Central memory CD4-positive, alpha-beta T cell (primary cell): ENCODE results near the gene HMX1.

Experiments used
- DNase-seq: peaks from one replicate; pipeline ENCODE4 v3.0.0; 2022

The HMX1 gene

DNA sequence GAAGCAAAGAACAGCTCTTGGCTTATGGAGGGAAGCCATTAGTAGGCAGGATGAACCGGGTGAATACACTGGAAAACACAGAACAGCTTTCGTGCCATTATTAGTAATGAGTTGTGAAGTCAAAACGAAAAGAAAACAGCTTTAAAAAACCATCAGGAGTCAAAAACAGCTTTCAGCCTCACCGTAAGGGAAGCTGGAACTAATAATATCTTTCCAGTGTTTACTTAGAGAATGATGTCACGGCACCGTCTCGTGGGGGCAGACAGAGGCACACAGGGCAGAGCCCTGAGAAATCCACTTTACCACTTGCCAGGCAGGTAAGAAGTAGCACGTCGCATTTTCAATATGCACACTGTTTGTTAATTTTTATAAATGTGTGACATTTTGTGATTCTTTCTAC lies 37.9 kb upstream of the HMX1 start:
- DNase-seq: no peak

DNA sequence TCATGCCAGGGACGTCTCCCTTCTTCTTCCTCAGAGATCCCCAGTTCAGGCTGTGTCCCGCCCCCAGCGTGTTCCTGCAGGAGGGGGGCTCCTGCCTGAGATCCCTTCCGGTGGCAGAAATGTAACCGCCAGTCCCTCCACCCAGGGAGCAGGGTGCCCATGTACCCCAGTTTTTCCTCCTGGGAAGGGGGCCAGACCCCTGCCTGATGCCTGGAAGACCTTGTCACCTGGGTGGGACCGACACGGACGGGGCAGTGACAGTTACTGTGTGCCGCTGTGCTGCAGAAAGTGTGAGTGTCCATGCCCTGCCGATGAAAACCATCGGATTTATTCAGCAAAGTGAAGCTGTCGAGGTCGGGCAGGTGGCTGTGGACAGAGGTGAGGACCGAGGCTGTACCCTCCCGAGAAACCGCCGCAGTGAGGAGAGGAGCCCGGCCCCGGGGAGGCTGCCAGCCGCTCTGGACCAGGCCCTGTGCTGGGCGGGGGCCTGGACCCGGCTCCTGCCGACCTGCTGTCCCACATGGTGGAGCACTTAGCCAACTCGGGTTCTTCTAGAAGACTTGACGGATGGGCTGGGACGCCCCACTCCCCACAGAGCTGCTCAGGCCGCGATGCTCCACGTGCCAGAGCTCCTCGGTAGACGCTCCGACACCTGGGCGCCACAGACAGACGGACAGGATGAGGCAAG lies 36.7 kb upstream of the HMX1 start:
- DNase-seq: no peak

DNA sequence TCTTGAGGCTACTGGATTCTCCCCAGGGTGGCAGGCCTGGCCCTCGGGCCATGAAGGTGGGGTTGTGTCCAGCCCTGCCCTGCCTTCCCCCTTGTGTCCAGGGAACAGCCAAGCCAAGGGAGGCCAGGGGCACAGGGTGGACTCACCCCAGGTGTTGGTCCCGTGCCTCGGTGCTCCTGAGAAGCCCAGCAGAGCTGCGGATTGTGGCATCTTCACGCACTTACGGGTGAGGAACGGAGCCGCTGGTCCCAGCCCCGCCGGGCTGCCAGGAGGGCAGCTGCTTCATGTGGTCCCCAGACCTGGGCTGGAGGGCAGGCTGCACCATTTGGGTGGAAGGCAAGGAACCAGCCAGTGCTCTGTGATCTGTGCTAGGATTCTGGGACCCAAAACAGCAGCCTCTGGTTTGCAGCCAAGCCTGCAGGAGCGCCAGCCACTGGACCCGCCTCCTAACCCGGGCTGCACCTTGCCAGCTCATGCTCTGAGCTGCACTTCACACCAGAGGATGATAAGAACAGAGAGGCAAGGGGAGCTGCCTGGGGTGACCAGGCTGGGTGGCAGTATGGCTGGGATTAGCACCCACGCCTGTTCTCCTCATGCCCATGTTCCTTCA lies 36.1 kb upstream of the HMX1 start:
- DNase-seq: no peak

DNA sequence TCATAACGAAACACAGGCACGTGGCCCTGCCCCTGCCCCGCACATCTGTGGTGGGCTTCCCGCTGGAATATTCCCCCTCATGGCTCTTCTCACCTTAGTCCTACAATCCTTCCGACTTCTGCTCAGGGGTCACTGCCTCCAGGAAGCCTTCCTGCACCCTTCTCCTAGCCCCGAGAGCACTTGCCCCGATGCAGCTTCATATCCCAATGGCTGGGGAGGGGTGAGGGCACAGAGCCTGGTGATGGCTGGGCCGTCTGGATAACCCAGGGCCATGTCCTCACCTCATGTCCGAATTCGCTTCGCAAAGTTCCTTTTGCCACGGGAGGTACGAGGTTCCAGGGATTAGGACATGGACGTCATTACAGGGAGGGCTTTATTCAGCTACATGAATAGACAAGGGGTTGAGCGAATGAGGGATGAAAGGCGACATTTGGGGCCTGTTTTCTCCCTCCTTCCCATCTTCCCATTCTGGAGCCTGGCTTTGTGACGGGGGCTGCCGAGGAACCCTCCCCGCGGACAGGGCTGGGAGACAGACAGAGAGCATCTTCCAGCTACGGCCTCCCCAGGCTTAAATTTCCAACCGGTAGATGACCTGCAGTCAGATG lies 35.5 kb upstream of the HMX1 start:
- DNase-seq: no peak

DNA sequence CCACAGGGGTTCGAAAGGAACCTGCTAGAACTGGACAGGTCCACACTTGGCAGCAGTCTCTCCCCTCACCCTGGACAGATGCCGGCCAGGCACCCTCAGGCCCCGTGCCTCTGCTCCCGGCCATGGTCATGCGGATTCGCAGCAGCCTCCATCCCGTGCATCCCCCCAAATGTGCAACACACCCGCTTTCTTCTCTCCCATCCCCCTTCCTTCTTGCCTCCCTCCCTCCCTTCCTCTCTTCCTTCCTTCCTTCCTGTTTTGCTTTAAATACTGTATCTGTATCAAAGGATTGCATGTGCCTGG lies 35.0 kb upstream of the HMX1 start:
- DNase-seq: no peak

DNA sequence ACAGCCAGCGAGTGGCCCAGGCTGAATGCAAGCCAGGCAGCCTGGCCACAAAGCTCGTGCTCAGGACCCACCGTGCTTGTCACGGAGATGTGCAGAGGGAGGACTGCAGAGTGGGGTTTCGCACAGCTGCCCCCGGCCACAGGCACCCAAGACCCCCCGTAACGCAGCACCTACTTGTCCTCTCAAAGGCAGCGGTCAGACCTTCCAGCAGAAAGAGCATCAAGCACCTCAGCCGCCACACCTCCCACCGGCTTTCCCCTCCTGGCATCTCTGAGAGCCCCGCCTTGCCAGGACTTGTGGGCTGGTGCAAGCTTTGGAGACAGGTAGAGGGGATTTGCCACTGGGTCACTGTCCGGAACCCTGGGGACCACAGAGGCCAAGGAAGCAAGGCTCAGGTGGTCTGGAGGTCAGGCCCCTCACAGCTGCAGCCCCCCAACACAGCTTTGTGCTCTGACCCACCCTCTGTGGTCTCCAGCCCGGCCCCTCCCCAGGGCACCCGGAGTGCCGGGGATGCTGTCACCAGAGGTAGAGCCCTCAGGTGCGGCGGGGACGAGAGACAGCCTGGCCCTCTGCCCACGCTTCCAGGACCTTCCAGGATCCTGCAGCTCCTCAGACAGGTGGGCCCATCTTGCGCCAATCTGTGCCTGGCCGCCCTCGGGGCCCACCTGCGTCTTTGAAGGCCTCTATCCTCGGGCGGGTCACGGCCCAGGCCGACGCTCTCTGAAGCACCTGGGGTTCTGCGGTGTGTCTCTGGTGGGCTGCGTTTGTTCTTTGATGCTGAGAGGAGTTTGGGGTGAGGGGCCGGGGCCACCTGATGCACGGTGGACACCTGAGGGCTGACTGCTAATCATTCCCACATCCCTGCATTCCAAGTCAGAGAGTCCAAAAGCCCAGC lies 34.4 kb upstream of the HMX1 start:
- DNase-seq: no peak

DNA sequence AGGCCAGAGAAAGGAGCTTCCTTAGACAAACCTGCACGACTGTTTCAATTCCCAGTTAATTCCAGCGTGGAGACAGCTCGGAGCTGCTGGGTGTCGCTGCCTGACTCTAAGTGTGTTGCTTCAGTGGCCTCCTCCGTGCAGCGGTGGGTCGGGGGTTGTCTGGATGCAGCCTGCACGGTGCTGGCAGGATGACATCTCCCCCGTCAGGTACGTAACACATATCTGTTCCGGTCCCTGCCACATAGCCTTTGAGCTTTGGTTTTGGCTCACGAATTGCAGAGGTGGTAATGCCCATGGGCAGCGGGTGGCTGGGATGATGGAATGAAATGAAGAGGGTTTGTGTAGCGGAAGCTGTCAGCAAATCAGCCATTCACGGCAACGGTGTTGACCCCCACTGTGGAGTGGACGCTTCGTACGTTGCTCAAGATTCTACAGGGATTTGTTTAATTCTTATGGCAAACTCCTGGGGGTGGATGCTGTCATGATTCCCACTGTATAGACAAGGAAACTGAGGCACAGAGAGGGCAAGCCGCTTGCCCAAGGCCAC lies 33.7 kb upstream of the HMX1 start:
- DNase-seq: no peak

DNA sequence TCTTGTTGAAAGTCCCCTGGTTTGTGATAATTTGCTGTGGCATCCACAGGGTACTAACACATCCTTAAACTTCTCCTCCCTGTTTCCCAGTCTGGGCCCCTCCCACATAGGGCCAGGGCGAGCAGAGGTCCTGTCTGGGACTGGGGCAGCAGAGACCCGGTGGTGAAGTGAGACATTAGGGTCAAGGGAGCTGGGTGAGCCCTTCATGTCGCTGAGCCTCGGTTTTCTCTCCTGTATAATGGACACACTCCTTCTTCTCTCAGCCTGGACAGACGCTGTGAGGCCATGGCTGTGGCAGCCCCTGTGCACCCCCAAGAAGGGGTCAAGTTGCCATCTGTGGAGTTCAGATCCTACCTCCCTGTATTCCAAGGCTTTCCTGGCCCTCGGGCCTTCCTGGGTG lies 33.0 kb upstream of the HMX1 start:
- DNase-seq: no peak

DNA sequence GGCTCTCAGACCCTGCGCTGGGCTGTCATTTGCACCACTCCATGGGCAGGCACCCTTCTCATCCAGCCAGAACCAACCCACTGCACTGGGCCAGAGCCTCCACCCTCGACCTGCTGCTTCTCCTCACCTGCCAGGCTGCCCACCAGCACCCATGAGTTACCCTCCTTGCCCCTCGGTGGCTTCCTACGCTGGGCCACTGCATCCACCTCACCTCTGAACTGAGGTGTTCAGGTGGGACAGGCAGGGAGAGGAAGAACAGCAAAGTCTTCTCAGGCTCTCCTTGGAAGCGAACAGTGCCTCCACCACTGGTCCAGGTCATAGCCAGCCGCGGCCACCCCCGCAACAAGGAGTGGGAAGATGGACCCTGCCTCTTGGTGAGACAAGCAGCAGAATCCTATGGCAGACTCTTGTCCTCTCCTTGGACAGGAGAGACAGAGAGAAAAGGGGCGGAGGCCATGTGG lies 32.4 kb upstream of the HMX1 start:
- DNase-seq: no peak

DNA sequence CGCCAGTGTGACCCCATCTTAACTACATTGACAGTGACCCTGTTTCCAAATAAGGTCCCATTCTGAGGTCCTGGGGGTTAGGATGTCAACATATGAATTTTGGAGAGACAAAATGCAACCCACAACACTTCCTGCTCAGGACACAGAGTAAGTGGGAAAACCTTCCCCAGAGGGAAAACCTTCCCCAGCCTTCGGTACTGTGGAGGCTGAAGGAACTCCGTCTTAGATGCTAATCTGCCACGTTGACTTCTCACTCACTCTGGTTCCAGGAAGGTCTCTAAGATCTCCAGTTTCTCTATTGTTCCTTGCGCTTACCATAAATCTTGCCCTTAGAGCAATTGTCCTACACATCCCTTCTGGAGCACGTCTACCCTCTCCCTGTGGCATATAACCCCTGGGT lies 29.7 kb upstream of the HMX1 start:
- DNase-seq: no peak

DNA sequence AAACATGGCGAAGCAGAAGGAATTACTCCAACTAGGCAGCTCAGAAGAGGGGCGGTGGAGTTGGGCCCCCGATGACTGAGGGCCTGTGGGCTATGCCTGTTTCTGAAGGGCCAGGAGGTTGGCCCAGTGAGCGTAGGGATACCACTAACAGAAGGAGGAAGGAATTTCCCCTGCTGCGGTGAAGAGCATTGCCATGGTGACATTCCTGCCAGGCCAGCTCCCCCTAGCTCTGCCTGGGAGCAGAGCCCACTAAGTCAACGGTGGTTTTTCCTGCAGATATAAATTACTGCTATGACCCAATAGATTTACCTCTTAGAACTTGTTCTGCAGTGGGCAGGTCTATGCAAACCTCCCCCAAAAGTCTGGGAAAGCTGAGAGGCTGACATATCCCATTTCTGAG lies 28.9 kb upstream of the HMX1 start:
- no peak for DNase-seq

DNA sequence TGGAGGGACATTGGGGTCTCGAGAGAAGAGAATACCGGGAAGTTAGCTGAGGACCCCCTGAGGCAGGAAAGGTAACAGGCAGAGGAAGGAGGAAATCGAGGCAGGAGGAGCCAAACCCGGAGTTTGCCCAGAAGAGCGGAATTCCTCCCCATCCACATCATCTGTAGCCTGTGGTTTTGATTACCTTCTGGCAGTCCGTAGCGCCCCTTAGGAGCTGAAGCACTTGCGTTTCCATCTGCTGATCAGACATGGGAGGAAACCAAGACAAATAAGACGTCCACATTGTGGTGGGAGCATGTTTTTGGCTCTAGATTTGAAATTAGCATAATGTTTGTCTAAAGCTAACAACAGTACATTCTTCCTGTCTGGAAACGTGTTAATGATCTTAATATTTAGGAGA lies 26.8 kb upstream of the HMX1 start:
- DNase-seq: no peak

DNA sequence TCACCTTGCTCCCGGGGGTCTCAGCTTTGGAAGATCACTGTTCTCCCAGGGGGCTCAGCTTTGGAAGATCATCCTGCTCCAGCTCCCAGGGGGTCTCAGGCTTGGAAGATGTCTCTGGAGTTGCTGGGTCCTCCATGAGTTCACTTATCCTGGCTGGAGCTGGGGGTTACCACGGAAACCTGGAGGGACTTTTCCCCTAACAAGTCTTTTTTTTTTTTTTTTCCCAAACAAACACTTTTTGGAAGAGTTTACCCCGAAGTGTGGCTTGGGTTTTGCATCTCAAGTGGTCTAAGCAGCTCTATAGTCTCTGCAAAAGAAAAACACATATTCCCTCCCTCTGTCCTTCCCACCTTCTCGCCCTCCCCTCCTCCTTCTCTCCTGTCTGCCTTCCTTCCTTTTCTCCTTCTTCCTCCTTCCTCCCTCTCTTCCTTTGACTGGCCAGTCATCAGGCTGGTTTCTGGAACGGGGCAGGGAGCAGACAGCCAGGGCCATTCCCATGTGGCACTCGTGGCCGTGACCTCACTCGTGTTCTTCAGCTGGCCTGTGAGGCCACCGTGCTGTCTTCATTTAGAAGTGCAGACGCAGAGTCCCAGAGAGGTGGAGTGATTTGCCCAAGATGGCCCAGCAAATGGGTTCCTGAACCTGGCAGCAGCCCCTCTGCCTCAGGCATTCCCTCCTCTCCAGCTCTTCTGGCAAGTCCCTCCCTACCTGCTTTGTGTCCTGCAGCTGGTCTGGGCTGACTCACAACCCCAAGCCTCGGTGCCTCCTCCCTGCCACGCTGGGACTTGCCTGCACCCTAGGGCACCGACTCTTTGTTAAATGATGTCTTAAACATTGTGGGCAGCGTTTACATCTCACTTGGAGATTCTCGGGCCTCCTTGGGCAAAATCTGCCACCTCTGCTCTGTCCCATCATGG lies 25.9 kb upstream of the HMX1 start:
- DNase-seq: no peak

DNA sequence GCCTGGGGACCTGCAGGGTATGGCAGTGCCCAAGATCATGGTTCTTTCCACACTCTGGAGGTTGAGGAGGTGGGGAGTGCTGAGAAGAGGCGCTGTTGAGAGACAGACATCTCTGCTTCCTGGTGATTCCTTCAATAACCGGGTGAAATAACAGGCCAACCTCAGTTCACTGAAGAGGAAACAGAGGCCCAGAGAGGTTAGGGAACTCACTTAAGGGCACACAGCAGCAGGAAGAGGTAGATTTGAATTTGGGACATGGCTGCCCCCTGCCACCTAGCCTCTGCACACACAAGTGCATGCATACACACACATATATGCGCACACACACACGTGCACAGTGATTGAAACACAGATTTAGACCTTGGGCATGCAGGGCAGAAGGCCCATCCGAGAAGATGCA lies 24.9 kb upstream of the HMX1 start:
- no peak for DNase-seq

DNA sequence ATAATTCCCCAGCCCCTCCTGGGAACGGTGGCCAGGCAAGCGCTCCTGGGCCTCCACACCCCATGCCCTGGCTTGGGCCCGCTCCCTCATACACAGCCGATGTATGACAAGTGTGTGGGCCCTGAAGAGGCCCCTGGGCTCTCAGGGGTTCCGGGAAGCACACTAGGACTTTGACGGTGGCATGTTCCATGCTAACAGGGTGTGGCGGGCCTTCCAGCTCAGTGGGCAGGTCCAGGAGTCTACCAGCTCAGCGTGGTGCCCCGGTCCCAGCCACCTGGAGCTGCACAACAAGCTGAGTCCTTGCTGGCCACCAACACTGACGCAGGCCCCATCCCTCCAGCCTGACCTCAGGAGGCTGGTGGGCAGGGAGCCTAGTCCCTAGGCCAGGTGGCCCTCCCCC lies 24.4 kb upstream of the HMX1 start:
- no peak for DNase-seq

DNA sequence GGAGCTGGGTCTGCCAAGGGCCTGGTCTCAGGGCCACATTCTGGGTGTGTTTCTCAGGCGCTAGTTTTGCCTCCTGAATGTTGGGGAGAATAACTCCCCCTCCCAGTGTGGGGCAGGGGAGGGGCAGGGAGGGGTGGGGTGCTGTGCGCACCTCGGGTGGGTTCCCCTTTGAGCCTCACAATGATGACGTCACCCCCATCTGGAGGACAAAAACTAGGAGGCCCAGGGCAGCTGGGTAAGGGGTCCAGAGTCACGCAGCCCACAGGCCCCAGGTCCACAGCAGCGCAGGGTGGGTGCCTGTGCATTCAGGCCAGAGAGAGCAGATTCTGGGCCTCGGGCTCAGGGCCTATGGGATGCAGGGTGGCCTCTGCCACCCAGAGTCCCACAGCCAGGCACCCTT lies 23.7 kb upstream of the HMX1 start:
- no peak for DNase-seq

DNA sequence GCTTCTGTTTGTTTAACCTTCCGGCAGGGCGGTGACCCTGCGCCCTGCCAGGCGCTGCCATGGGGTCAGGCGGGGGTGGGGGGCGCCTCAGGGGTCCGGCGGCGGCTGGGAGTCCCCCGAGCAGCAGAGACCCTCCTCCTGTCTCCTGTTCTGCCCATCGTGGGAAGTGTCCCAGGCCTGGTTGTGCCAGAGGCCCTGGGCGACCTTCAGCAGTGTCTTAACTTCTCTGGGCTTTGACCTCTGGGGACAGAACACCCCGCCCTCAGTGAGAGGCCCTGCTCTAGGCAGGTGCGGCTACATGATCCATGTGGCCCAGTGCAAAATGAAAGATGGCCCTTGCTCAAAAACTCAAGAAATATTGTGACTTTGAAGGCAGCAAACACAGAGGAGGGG lies 22.8 kb upstream of the HMX1 start:
- no peak for DNase-seq

DNA sequence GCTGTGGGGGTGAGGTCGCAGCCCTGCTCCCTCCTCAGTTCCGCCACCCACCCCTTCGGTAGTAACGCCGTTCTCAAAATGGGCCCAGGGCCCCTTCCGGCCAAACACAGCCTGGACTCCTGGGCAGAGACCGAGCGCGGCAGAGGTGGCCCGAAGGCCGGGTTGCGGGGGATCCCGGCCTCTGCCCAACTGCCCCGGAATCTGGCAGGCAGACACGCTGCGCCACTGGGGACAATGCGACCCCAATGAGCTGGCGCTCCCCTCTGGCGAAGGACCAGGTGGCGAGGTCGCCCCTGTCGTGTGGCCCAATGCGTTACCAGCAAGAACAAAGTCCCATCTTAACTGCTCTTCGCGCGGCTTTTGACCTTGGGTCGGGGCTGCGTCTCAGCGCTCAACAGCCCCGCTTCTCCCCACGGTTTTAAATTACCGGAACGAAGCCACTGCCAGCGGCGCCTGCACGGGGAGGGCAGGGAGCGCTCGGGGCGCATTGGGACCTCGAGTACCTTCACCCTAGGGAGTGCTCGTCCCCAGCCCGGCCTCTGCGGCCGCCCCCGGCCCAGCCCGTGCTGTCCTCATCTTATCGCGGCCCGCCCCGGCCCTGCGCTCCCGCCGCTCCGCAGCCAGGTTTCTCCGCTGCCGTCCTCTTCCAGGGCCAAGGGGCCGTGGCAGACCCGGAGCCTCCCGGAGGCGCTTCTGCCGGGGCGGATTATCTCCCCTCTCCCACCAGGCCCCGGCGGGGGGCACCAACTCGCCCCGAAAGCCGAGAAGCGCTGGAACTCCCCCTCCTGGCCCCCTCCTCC lies 22.2 kb upstream of the HMX1 start:
- DNase-seq: no peak

DNA sequence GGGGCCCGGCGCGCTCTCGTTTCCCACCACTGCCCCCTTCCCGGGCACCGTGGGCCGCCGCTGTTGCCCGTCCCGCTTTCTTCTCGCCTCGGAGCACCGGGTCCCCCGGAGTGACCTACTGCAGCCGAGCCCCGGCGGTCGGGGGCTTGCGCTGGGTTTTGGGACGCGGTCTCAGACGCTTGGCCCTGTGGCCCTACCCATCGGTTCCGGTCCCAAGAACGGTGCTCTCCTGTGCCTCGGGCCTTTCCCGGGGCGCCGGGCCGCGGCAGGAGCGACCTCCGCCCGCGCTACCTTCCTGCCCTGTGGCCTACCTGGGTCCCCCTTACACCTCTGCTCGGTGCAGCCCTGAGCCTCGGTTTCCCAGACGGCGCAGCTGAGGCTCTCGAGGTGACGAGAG lies 21.6 kb upstream of the HMX1 start:
- no peak for DNase-seq

DNA sequence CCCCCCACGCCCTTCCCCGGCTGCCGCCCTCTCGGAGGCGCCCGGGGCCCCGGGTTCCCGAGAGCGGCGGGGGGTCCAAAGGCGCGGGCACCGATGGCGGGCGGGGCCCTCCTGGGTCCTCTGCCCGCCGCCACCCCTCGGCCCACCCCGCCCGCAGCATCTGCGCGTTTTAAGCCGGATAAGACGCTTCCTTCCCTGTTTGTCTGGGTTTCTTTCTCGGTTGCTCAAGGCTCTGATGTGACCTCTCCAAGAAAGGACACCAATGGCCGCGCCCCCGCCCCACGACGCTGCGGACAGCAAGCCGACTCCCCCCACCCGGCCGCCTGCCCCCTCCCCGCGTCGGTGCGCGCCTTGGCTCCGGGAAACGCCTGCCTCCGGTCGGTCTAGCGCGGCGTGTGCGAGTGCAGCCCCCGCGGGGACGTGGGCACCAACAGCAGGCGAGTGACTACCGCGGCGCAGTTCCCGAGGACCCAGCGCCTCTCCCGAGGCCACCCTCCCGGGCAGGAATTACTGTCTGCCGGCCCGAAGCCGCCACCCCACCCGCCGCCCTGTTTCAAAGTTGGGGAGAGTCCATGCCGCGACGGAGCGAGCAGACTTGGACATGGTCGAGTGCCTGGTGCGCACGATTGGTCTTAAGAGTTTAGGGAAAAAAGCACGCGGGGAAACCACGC lies 21.1 kb upstream of the HMX1 start:
- DNase-seq: no peak
